ENCODE results near the gene HES5.

- TF ChIP-seq CTCF (IDR thresholded peaks at IDR 0.05): no peak
- TF ChIP-seq POLR2A (IDR thresholded peaks at IDR 0.05): no peak
These were observed 49.7 kb downstream of the HES5 start for GRCh38 chr1:2480236-2480985.
